Endometrial microvascular endothelial cells (primary cell): Measurements from ENCODE around the gene TAGLN2. TPM values are rescaled to one million over a fixed set of nuclear protein-coding genes. Genes with fewer than 3 reads are reported as not detected.

ENCODE experiments used
- in situ Hi-C: cut with HindIII; loops from 2 replicates; pipeline ENCODE4 v1.10.0; 2017; ENCODE audit warnings: low sequenced_read_pairs, low pct_unique_long_range_greater_than_20kb; ENCODE audit errors: inconsistent ontology term
- total RNA-seq: library from RNA; depleted of rRNA; stranded (reverse); fragments of >200 nt; gene quantifications from one replicate; pipeline ENCODE4 v1.2.3, GENCODE V29; 2015; ENCODE audit errors: inconsistent ontology term

TAGLN2 gene
- total RNA-seq, 1 donor from 2014 or later, result 1,070 TPM

- in situ Hi-C loops, result loop anchor here (25.0 kb wide), 2 partner anchors 104 to 704 kb away; partner anchors contain the start of gene DUSP23
These were observed 33.8 kb downstream of the TAGLN2 start for GRCh38 chr1:159891275-159892157.

GRCh38 chr1:159890390-159890789 lies 34.9 kb downstream of the TAGLN2 start:
- in situ Hi-C loops, result loop anchor here (25.0 kb wide), 2 partner anchors 103 to 703 kb away; partner anchors contain the start of gene DUSP23

GRCh38 chr1:159889821-159890252 lies 35.5 kb downstream of the TAGLN2 start:
- in situ Hi-C loops, result loop anchor here (25.0 kb wide), 2 partner anchors 103 to 703 kb away; partner anchors contain the start of gene DUSP23

GRCh38 chr1:159889202-159889601 lies 36.1 kb downstream of the TAGLN2 start:
- in situ Hi-C loops, result loop anchor here (25.0 kb wide), 2 partner anchors 102 to 702 kb away; partner anchors contain the start of gene DUSP23

- in situ Hi-C loops, result loop anchor here (25.0 kb wide), 2 partner anchors 97 to 697 kb away; partner anchors contain the start of gene DUSP23
These were observed 41.0 kb downstream of the TAGLN2 start for GRCh38 chr1:159884296-159884695.

- in situ Hi-C loops, result loop anchor here (25.0 kb wide), 2 partner anchors 96 to 696 kb away; partner anchors contain the start of gene DUSP23
These were observed 42.2 kb downstream of the TAGLN2 start for GRCh38 chr1:159883134-159883533.

GRCh38 chr1:159882527-159882862 lies 42.8 kb downstream of the TAGLN2 start:
- in situ Hi-C loops, result loop anchor here (25.0 kb wide), 2 partner anchors 95 to 695 kb away; partner anchors contain the start of gene DUSP23

- in situ Hi-C loops, result loop anchor here (25.0 kb wide), 2 partner anchors 95 to 695 kb away; partner anchors contain the start of gene DUSP23
These were observed 43.4 kb downstream of the TAGLN2 start for GRCh38 chr1:159881622-159882526.

GRCh38 chr1:159880430-159880829 lies 44.9 kb downstream of the TAGLN2 start:
- in situ Hi-C loops, result loop anchor here (25.0 kb wide), 2 partner anchors 93 to 693 kb away; partner anchors contain the start of gene DUSP23

- in situ Hi-C loops, result loop anchor here (25.0 kb wide), 2 partner anchors 93 to 693 kb away; partner anchors contain the start of gene DUSP23
These were observed 45.3 kb downstream of the TAGLN2 start for GRCh38 chr1:159879977-159880376.

GRCh38 chr1:159879136-159879535 lies 46.2 kb downstream of the TAGLN2 start:
- in situ Hi-C loops, result loop anchor here (25.0 kb wide), 2 partner anchors 92 to 692 kb away; partner anchors contain the start of gene DUSP23

- in situ Hi-C loops, result loop anchor here (25.0 kb wide), 2 partner anchors 91 to 691 kb away; partner anchors contain the start of gene DUSP23
These were observed 47.4 kb downstream of the TAGLN2 start for GRCh38 chr1:159877695-159878444.

GRCh38 chr1:159873530-159874143 lies 51.7 kb downstream of the TAGLN2 start:
- in situ Hi-C loops, result no loop called here

- in situ Hi-C loops, result no loop called here
These were observed 52.4 kb downstream of the TAGLN2 start for GRCh38 chr1:159872891-159873290.

GRCh38 chr1:159870704-159871103 lies 54.6 kb downstream of the TAGLN2 start:
- in situ Hi-C loops, result no loop called here

- in situ Hi-C loops, result no loop called here
These were observed 55.7 kb downstream of the TAGLN2 start for GRCh38 chr1:159869607-159870006.

GRCh38 chr1:159869173-159869572 lies 56.1 kb downstream of the TAGLN2 start:
- in situ Hi-C loops, result no loop called here

GRCh38 chr1:159868766-159869165 lies 56.5 kb downstream of the TAGLN2 start:
- in situ Hi-C loops, result no loop called here
